ENCODE data around the gene KCNJ14. TPM values are rescaled to one million over a fixed set of nuclear protein-coding genes. Genes with fewer than 3 reads are reported as not detected.

The KCNJ14 gene
- total RNA-seq, 2 donors from 2014 or later, result 1.7 to 2.1 TPM

DNA sequence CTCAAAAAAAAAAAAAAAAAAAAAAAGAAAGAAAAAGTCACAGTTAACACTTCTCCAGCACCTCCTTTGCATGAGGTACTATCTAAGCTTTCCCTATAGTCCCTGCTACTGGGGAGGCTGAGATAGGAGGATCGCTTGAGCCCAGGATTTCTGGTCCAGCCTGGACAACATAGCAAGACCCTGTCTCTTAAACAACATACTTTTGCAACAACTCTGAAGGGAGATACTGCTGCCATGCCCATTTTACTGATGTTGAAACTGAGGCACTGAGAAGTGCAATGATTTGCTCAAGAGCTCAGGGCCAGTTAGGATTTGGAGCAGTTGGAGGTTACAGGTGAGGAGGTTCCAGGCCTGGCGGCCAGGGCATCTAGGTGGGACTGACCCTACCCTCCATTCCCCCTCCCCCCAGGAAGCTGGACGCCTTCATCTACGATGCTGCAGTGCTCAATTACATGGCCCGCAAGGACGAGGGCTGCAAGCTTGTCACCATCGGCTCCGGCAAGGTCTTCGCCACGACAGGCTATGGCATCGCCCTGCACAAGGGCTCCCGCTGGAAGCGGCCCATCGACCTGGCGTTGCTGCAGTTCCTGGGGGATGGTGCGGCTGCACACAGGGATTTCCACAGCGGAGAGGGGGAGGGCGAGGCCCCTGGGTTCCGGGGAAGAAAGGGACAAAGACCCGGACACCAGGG, 13.9 kb upstream of the KCNJ14 start:
- ATAC-seq (replicated peaks), result no peak

DNA sequence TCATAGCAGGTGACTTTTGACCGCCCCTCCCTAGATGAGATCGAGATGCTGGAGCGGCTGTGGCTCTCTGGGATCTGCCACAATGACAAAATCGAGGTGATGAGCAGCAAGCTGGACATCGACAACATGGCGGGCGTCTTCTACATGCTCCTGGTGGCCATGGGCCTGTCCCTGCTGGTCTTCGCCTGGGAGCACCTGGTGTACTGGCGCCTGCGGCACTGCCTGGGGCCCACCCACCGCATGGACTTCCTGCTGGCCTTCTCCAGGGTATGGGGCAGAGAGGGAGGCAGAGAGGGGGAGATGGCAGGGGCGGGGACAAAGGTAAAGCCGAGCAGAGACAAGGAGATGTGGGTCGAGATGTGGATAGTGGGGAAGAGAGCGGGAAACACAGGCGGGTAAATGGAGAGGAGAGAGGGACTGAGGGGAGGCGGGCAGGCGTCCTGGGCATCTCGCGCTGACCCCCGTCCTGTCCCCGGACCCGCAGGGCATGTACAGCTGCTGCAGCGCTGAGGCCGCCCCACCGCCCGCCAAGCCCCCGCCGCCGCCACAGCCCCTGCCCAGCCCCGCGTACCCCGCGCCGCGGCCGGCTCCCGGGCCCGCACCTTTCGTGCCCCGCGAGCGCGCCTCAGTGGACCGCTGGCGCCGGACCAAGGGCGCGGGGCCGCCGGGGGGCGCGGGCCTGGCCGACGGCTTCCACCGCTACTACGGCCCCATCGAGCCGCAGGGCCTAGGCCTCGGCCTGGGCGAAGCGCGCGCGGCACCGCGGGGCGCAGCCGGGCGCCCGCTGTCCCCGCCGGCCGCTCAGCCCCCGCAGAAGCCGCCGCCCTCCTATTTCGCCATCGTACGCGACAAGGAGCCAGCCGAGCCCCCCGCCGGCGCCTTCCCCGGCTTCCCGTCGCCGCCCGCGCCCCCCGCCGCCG, 13.0 kb upstream of the KCNJ14 start:
- Mint-ChIP-seq H3K4me1 (peaks cover 12% of the 10 kb centered on the region), H3K4me3 (peak overlapping the region; percentile 52), H3K27me3 (peaks cover 20% of the 10 kb centered on the region), H3K36me3 (ENCODE audit: low read depth) (peaks cover 41% of the 10 kb centered on the region), H3K27ac (no peak overlapping the region), H3K9me3 (no peaks in the 10 kb centered on the region)
- no peak for ATAC-seq (replicated peaks)

More for the DNA sequence above, 13.9 kb upstream of the KCNJ14 start:
- H3K4me3 Mint-ChIP-seq, result peak overlapping the region; percentile 52
- no peaks in the 10 kb centered on the region for H3K9me3 Mint-ChIP-seq
- H3K36me3 Mint-ChIP-seq (ENCODE audit: low read depth), result peaks cover 32% of the 10 kb centered on the region
- no peak overlapping the region for H3K27ac Mint-ChIP-seq
- peaks cover 12% of the 10 kb centered on the region for H3K4me1 Mint-ChIP-seq
- H3K27me3 Mint-ChIP-seq, result peaks cover 25% of the 10 kb centered on the region

DNA sequence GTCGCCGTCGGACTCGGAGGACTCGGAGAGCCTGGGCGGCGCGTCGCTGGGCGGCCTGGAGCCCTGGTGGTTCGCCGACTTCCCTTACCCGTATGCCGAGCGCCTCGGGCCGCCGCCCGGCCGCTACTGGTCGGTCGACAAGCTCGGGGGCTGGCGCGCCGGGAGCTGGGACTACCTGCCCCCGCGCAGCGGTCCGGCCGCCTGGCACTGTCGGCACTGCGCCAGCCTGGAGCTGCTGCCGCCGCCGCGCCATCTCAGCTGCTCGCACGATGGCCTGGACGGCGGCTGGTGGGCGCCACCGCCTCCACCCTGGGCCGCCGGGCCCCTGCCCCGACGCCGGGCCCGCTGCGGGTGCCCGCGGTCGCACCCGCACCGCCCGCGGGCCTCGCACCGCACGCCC, 12.1 kb upstream of the KCNJ14 start:
- Mint-ChIP-seq H3K27me3 (peaks cover 14% of the 10 kb centered on the region), H3K4me1 (peaks cover 14% of the 10 kb centered on the region), H3K27ac (no peak overlapping the region), H3K4me3 (no peak overlapping the region), H3K36me3 (ENCODE audit: low read depth) (peaks cover 49% of the 10 kb centered on the region), H3K9me3 (no peaks in the 10 kb centered on the region)
- ATAC-seq (replicated peaks), result no peak

DNA sequence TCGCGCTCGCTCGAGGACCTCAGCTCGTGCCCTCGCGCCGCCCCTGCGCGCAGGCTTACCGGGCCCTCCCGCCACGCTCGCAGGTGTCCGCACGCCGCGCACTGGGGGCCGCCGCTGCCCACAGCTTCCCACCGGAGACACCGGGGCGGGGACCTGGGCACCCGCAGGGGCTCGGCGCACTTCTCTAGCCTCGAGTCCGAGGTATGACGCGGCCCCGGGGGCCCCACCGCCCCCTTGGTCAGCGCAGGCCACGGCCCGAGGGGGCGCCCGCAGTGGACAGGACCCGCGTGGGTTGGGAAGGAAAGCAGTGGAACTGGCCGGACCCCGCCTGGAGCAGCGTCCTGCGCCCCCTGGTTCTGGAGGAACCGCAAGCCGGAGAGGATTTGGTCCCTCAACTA, 11.6 kb upstream of the KCNJ14 start:
- peaks cover 14% of the 10 kb centered on the region for H3K27me3 Mint-ChIP-seq
- no peak for ATAC-seq (replicated peaks)
- H3K4me1 Mint-ChIP-seq, result peaks cover 19% of the 10 kb centered on the region
- no peak overlapping the region for H3K27ac Mint-ChIP-seq
- H3K36me3 Mint-ChIP-seq (ENCODE audit: low read depth), result peaks cover 54% of the 10 kb centered on the region
- no peaks in the 10 kb centered on the region for H3K9me3 Mint-ChIP-seq
- peak overlapping the region; percentile 97 for H3K4me3 Mint-ChIP-seq

DNA sequence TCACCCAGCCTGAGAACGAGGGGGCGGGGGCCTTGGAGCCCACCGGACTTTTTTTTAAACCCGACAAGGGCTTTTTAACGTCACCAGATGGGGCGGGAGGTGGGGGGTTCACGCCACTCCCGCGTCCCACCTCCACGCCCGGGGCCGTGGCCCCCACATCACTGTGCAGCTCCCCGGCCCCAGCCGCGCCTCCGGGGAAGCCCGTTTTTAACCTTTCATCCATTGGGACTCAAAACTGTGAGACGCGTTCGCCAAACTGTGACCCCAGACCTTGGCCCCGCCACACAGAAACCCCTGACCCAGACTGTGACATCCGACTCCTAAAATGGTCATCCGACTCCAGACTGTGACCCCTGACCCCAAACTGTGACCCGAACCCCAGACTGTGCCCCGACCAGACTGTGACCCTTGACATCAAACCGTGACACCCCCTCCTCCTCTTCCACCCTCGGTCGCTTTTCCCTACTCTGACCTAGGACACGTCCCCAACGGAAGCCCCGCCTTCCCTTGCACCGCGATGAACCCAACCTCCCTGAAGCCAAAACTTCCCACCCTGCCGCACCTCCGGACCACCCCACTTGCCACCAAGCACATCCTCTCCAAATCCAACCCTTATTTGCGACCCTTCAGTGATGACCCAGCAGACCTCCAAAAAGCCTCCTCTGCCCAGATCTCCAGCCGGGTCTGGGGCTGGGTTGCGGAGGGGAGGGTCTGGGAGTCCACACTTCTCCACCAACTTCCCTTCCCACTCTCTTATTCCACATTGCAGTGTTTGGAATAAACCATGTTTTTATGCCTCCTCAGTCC, 11.0 kb upstream of the KCNJ14 start:
- ATAC-seq (replicated peaks), result no peak
- peaks cover 14% of the 10 kb centered on the region for H3K27me3 Mint-ChIP-seq

DNA sequence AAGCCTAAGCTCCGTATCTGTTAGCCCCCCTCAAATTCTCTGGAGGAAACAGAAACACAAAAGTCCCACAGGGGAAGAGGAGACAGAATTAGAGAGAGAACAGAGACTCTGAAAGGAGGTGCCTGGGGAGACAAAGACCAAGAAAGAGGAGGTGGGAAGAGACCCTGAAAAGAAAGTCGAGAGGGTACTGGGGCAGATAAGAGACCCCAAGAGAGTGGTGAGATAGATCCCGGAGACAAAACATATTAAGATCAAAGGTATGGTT, 10.5 kb upstream of the KCNJ14 start:
- H3K27ac Mint-ChIP-seq, result peak overlapping the region; percentile 96
- peaks cover 14% of the 10 kb centered on the region for H3K27me3 Mint-ChIP-seq
- H3K9me3 Mint-ChIP-seq, result no peaks in the 10 kb centered on the region
- H3K4me1 Mint-ChIP-seq, result peaks cover 20% of the 10 kb centered on the region
- peaks cover 65% of the 10 kb centered on the region for H3K36me3 Mint-ChIP-seq (ENCODE audit: low read depth)
- peak overlapping the region; percentile 97 for H3K4me3 Mint-ChIP-seq
- ATAC-seq (replicated peaks), result no peak

More for the DNA sequence above, 11.0 kb upstream of the KCNJ14 start:
- Mint-ChIP-seq H3K4me3 (peak overlapping the region; percentile 97), H3K4me1 (peaks cover 20% of the 10 kb centered on the region), H3K9me3 (no peaks in the 10 kb centered on the region), H3K27ac (peak overlapping the region; percentile 96), H3K36me3 (ENCODE audit: low read depth) (peaks cover 60% of the 10 kb centered on the region)

DNA sequence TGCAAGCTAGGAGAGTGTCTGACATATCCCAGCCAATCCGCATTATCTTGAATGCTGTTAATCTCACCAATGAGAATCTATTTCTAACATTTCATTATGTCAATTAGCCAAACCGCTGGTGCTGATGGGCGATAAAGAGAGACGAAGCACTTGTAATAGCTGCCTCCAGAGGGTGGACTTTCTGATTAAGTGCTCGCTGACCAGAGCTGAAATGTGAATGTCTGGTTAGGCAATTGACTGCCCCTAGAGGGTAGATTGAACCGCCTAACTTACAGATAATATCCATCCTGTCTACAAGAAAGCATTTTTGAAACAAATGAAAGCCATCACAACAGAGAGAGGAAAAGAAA, 10.1 kb upstream of the KCNJ14 start:
- peak; percentile 20 for ATAC-seq (replicated peaks)
- peak overlapping the region; percentile 96 for H3K27ac Mint-ChIP-seq

DNA sequence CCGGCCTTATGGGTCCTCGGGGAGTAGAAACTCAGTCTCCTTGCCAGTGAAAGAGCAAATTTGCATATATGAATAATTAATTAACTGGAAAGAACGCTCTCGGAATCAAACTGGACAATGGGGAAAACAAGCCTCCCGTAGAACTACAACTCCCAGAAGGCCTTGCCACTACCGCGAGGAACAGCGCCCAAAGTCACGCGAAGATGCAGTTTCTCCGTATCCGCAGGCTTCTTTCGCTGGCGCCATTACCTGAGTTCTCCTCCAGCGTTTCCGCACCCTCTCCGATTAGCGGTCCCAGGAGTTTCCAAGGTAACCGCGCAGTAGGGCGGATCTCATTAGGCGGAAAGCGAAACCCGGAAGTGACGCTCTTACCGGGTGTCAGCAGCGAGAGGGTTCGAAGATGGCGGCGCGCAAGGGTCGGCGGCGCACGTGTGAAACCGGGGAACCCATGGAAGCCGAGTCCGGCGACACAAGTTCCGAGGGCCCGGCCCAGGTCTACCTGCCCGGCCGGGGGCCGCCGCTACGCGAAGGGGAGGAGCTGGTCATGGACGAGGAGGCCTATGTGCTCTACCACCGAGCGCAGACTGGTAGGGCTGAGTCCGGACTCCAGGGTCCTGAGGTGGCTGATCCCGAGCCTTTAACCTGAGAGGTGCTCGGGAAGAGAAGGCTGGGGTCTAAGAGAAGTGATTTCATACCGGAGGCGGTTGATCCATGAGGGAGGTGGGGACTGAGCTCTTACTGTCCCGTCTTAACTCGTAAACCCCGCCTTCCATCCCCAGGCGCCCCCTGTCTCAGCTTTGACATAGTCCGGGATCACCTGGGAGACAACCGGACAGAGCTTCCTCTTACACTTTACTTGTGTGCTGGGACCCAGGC, 9.5 kb upstream of the KCNJ14 start, which contains the start of gene GRWD1:
Gene GRWD1 (plus strand): TSS at position 378 of the 876 bp plus-strand sequence. CDS start 23 bp downstream, at position 401.
- peaks cover 20% of the 10 kb centered on the region for H3K4me1 Mint-ChIP-seq
- ATAC-seq (replicated peaks), result peak; percentile 97
- H3K27ac Mint-ChIP-seq, result peak within 1 kb of the TSS; percentile 96
- peaks cover 14% of the 10 kb centered on the region for H3K27me3 Mint-ChIP-seq
- peak within 1 kb of the TSS; percentile 97 for H3K4me3 Mint-ChIP-seq
- H3K9me3 Mint-ChIP-seq, result no peaks in the 10 kb centered on the region
- peaks cover 73% of the 10 kb centered on the region for H3K36me3 Mint-ChIP-seq (ENCODE audit: low read depth)

More for the DNA sequence above, 10.1 kb upstream of the KCNJ14 start:
- peaks cover 14% of the 10 kb centered on the region for H3K27me3 Mint-ChIP-seq
- H3K36me3 Mint-ChIP-seq (ENCODE audit: low read depth), result peaks cover 67% of the 10 kb centered on the region
- peak overlapping the region; percentile 97 for H3K4me3 Mint-ChIP-seq
- peaks cover 20% of the 10 kb centered on the region for H3K4me1 Mint-ChIP-seq
- H3K9me3 Mint-ChIP-seq, result no peaks in the 10 kb centered on the region

DNA sequence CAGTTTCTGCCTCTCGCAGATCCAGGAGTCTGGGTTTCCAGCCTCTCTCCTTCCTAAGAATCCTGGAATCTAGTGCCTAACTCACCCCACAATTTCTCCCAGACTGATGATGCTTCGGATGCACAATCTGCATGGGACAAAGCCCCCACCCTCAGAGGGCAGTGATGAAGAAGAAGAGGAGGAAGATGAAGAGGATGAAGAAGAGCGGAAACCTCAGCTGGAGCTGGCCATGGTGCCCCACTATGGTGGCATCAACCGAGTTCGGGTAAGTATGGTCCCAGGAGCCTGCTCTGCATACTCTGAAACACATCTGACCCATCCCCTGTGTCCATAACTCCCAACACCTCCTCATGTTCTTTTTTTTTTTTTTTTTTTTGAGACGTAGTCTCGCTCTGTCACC, 8.8 kb upstream of the KCNJ14 start:
- peaks cover 78% of the 10 kb centered on the region for H3K36me3 Mint-ChIP-seq (ENCODE audit: low read depth)

DNA sequence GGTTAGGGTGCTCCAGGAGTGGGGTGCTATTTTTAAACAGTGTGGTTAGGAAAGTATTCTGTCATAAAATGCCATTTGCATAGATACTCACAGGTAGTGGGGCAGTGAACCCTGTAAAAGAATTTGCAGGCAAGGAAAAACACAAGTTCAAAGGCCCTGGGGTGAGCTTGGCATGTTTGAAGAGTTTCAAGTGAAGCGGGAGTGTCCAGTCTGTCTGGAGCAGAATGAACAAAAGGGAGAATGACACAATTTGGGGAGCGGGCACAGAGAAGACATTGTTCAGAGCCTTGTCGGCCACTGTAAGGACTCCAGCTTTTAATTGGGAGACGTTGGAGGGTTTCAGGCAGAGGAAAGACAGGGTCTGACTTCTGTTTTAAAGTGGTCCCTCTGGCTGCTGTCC, 6.8 kb upstream of the KCNJ14 start:
- Mint-ChIP-seq H3K27ac (no peak overlapping the region), H3K4me3 (no peak overlapping the region), H3K27me3 (peaks cover 7% of the 10 kb centered on the region), H3K9me3 (no peaks in the 10 kb centered on the region), H3K4me1 (peaks cover 20% of the 10 kb centered on the region), H3K36me3 (ENCODE audit: low read depth) (peaks cover 90% of the 10 kb centered on the region)
- ATAC-seq (replicated peaks), result no peak

More for the DNA sequence above, 8.8 kb upstream of the KCNJ14 start:
- Mint-ChIP-seq H3K9me3 (no peaks in the 10 kb centered on the region), H3K27me3 (peaks cover 14% of the 10 kb centered on the region), H3K4me3 (peak overlapping the region; percentile 97), H3K27ac (peak overlapping the region; percentile 96), H3K4me1 (peaks cover 20% of the 10 kb centered on the region)
- no peak for ATAC-seq (replicated peaks)

DNA sequence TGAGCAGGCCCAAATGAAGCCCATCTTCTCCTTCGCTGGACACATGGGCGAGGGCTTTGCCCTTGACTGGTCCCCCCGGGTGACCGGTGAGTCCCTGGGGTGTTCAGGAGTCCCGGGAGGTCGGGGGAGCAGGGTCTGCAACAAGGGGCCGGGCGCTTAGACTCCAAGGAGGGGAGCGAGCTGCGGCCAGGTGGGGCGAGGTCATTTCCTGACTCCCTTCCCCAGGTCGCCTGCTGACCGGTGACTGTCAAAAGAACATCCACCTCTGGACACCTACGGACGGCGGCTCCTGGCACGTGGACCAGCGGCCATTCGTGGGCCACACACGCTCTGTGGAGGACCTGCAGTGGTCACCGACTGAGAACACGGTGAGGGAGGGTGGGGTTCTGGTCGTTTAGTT, 4.9 kb upstream of the KCNJ14 start:
- Mint-ChIP-seq H3K4me1 (peaks cover 16% of the 10 kb centered on the region), H3K4me3 (no peak overlapping the region), H3K36me3 (ENCODE audit: low read depth) (peaks cover 98% of the 10 kb centered on the region), H3K9me3 (no peaks in the 10 kb centered on the region), H3K27ac (no peak overlapping the region), H3K27me3 (no peaks in the 10 kb centered on the region)
- ATAC-seq (replicated peaks), result no peak

DNA sequence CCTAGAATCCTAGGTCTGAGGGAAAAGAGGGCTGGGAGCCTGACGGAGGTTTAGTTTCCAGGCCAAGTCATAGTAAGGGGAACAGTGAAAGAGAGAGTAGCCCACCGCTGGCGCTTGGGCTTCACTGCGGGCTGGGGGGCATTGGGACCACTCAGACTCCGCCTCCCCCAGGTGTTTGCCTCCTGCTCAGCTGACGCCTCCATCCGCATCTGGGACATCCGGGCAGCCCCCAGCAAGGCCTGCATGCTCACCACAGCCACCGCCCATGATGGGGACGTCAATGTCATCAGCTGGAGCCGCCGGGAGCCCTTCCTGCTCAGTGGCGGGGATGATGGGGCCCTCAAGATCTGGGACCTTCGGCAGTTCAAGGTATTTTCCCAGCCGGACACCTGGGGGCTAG, 4.5 kb upstream of the KCNJ14 start:
- no peak for ATAC-seq (replicated peaks)
- Mint-ChIP-seq H3K36me3 (ENCODE audit: low read depth) (peaks cover 98% of the 10 kb centered on the region), H3K4me3 (no peak overlapping the region), H3K27me3 (no peaks in the 10 kb centered on the region), H3K4me1 (peaks cover 16% of the 10 kb centered on the region), H3K9me3 (no peaks in the 10 kb centered on the region), H3K27ac (no peak overlapping the region)

DNA sequence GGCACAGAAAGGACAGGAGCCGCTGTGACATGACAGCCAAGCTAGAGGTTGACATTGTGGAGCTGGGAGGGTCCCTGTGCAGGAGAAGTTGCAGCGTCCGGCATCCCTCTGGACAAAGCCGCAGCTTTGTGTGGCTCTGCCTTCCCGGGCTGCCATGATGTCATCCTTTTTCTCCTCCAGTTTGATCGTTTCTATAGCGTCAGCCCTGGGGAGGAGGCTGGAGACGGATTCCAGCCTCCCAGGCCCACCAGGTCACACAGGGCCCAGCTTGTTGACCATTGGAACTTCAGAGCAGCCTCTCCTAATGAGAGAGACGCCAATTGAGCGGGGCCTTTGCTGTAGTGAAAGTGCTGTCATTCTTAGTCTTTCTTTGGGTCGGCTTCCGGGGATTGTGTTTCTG, 3.8 kb upstream of the KCNJ14 start:
- Mint-ChIP-seq H3K27me3 (no peaks in the 10 kb centered on the region), H3K4me1 (peaks cover 16% of the 10 kb centered on the region), H3K9me3 (no peaks in the 10 kb centered on the region), H3K4me3 (no peak overlapping the region), H3K27ac (peak overlapping the region; percentile 12), H3K36me3 (ENCODE audit: low read depth) (peaks cover 94% of the 10 kb centered on the region)
- no peak for ATAC-seq (replicated peaks)

Measured in activated T-helper 17 cell treated with anti-CD3 and anti-CD28 coated beads, Interleukin-2, amount 50 U/mL, for 72 hours (primary cell).